Heart left ventricle (tissue), 16 donors: ENCODE results near the gene ITPR2. TPM values are rescaled to one million over a fixed set of nuclear protein-coding genes. Genes with fewer than 3 reads are reported as not detected.

Experiments
- ATAC-seq, 4 donors: fragments of 200-7000 bp; cut with Tn5 transposase; one replicate each; pipeline ENCODE4 v1.9.1; 2020 to 2022; ENCODE audit warnings: moderate library complexity in 4 of 4, mild to moderate bottlenecking in 3 of 4, moderate number of reproducible peaks in 1 of 4
- DNase-seq, 5 donors: peaks; one replicate each; pipeline ENCODE4 v3.0.0-alpha.2; 2020
- H3K27ac ChIP-seq, 12 donors: fragments of 200-600 bp; sonication (generic) in 4 of 12; one replicate each; pipeline versions ENCODE4 v1.5.0 to v1.8.0; 2016 to 2022; ENCODE audit warnings: mild to moderate bottlenecking in 2 of 12
- H3K27me3 ChIP-seq, 9 donors: fragments of 200-600 bp; sonication (generic) in 2 of 9; one replicate each; pipeline versions ENCODE4 v1.5.1 to v1.8.0; 2016 to 2022; ENCODE audit warnings: mild to moderate bottlenecking in 3 of 9
- H3K36me3 ChIP-seq, 9 donors: fragments of 200-600 bp; sonication (generic) in 2 of 9; one replicate each; pipeline versions ENCODE4 v1.5.0 to v1.8.0; 2018 to 2022; ENCODE audit warnings: mild to moderate bottlenecking in 2 of 9
- H3K4me1 ChIP-seq, 12 donors: fragments of 200-600 bp; sonication (generic) in 4 of 12; one replicate each; pipeline versions ENCODE4 v1.5.0 to v1.8.0; 2016 to 2022; ENCODE audit warnings: mild to moderate bottlenecking in 3 of 12
- H3K4me3 ChIP-seq, 12 donors: fragments of 200-600 bp; sonication (generic) in 4 of 12; one replicate each; pipeline versions ENCODE4 v1.5.0 to v1.8.0; 2017 to 2022; ENCODE audit warnings: mild to moderate bottlenecking in 9 of 12, moderate library complexity in 4 of 12
- H3K9me3 ChIP-seq, 12 donors: fragments of 200-600 bp; sonication (generic) in 4 of 12; one replicate each; pipeline versions ENCODE4 v1.5.0 to v1.8.0; 2016 to 2022; ENCODE audit warnings: mild to moderate bottlenecking in 1 of 12
- POLR2A ChIP-seq, 2 donors: fragments of 450-650 bp; IDR thresholded peaks; one replicate each; pipeline ENCODE4 v1.6.1; 2017; ENCODE audit warnings: antibody characterized with exemption in 2 of 2, mild to moderate bottlenecking in 2 of 2, moderate library complexity in 2 of 2
- WGBS, 4 donors: extraction: QIAGEN DNeasy Blood & Tissue Kit in 2 of 4; methylation state at CpG; one replicate each; pipeline versions ENCODE4 v1.1.5 to v1.1.7; 2013 to 2018; 5-methylcytosine and 5-hydroxymethylcytosine counted together
- intact Hi-C, 10 donors: fragments of 100-400 bp; cut with DNase I; formaldehyde crosslinking; loops; one replicate each; pipeline versions ENCODE4 v1.11.1 to v1.14.2; 2022
- polyA plus RNA-seq, 2 donors: library from polyadenylated mRNA; stranded (reverse); fragments of 200-250 nt; gene quantifications; one replicate each; pipeline ENCODE4 v1.2.3, GENCODE V29; 2013
- total RNA-seq, 9 donors: library from RNA; depleted of rRNA in 2 of 9; stranded (reverse); fragments of >200 nt in 2 of 9; fragmentation: NEBNext Ultra II Directional in 3 of 9; extraction: Animal tissue kit (Norgen Biotek cat#: 25700) in 3 of 9; gene quantifications; one replicate each; pipeline versions ENCODE4 v1.1.0 to v1.2.4, GENCODE V29; 2016 to 2023
- TF ChIP-seq, protein P1 (sequence below), 12 donors: fragments of 200-600 bp; sonication (generic) in 4 of 12; IDR thresholded peaks; one replicate each; pipeline versions ENCODE4 v1.5.0 to v1.8.0; 2018 to 2022; ENCODE audit warnings: antibody characterized with exemption in 12 of 12, mild to moderate bottlenecking in 5 of 12
- donor health status: ischemic (EF 13 %, LVEDD 7.1; RV severe dilation, severe dysfunction).
- donor health status: healthy with polysubstance abuse.
- donor health status: DM: no; HTN: yes; CAD: no.
- donor health status: DM: no; HTN: no; CAD: no.
- donor health status: ischemic (EF 25% LVEDD 6.9; RV normal size, moderate dysfunction).
- donor health status: ischemic (EF 25% LVEDD 5.7; RV mildly dilated, moderate dysfunction).
- donor health status: healthy.
- donor health status: DM: yes; HTN: yes; CAD: no.
- donor health status: ischemic (EF 35%, LVEDD 5.7; RV mildly dilated, moderate dysfunction).
- donor health status: nonischemic (EF 11% LVEDD 7.7; RV severe dilation, severe dysfunction).
- donor health status: DM: yes; HTN: yes; CAD: no.
- donor health status: PGD.
- donor health status: ischemic (EF 29% LVEDD 5.4; RV normal size, mild dysfunction).
- donor health status: nonischemic (EF 23%, LVEDD 6.1; RV moderate dilation, normal function).

Gene ITPR2
- total and polyA plus RNA-seq, 11 donors = 3.4 to 45.6 (median 11.8) TPM

DNA sequence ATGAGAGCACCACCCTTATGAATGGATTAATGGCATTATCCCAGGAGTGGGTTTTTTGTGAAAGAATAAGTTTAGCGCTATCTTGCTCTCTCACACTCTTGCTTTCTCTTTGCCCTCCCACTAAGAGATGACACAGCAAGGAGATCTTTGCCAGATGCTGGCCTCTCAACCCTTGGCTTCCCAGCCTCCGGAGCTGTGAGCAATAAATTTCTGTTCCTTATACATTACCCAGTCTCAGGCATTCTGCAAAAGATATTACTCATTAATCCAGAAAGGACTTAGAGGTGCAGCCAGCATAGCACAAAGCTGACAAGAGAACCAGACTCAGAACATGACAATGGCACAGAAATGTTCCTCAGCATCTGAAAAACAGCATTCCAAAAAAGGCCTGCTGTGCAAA, 190.6 kb downstream of the ITPR2 start:
- WGBS, 4 donors = 81 to 90% (median 87%) methylated on average over 2 of the region's 2 CpGs
- Histone ChIP-seq H3K27me3 (no peaks in the 10 kb centered on the region), H3K4me1 (no peaks in the 10 kb centered on the region), H3K4me3 (no peak overlapping the region), H3K36me3 (peaks cover 0 to 8% (median 0%) of the 10 kb centered on the region in 9 donors), H3K9me3 (no peaks in the 10 kb centered on the region), H3K27ac (peak overlapping the region in 1 of 12 donors; percentile 40)
- DNase-seq (no peak), ATAC-seq (no peak)
- TF ChIP-seq, protein P1, sequence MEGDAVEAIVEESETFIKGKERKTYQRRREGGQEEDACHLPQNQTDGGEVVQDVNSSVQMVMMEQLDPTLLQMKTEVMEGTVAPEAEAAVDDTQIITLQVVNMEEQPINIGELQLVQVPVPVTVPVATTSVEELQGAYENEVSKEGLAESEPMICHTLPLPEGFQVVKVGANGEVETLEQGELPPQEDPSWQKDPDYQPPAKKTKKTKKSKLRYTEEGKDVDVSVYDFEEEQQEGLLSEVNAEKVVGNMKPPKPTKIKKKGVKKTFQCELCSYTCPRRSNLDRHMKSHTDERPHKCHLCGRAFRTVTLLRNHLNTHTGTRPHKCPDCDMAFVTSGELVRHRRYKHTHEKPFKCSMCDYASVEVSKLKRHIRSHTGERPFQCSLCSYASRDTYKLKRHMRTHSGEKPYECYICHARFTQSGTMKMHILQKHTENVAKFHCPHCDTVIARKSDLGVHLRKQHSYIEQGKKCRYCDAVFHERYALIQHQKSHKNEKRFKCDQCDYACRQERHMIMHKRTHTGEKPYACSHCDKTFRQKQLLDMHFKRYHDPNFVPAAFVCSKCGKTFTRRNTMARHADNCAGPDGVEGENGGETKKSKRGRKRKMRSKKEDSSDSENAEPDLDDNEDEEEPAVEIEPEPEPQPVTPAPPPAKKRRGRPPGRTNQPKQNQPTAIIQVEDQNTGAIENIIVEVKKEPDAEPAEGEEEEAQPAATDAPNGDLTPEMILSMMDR (IDR thresholded peaks at IDR 0.05) = no peak
- no peak for TF ChIP-seq POLR2A (IDR thresholded peaks at IDR 0.05)
- intact Hi-C loops = no loop called here

DNA sequence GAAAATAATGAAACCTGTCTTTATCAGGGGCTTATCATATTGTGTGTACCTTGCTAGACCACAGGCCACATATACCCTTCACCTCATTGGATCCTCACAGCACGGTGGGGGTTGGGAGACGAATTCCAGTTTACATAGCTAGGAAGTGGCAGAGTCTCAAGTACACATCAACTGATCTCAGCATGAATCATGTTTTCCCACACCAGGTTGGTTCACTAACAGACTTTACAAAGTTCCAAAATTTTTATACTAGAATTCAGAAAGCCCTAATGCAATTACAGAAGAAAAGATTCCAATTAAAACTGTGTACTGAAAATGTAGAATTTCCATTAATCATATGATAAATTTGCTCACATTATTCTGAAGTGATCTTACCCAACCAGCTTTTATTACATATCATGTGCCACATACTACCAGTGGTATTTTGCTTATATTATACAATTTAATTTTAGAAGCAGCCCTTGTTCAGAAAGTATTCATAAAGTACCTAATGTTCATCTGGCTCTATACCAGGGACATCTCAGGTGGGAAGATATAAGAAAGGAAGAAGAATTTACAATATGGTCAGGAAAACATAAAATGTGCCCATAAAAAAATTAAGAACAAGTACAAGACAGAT, 196.2 kb downstream of the ITPR2 start:
- no peak overlapping the region for H3K4me3 ChIP-seq
- intact Hi-C loops = no loop called here
- H3K27ac ChIP-seq = peak overlapping the region in 1 of 12 donors; percentile 7
- TF ChIP-seq, protein P1 (IDR thresholded peaks at IDR 0.05) = no peak
- TF ChIP-seq POLR2A (IDR thresholded peaks at IDR 0.05) = no peak
- H3K9me3 ChIP-seq = no peaks in the 10 kb centered on the region
- DNase-seq (no peak), ATAC-seq (no peak)
- H3K27me3 ChIP-seq = no peaks in the 10 kb centered on the region
- H3K36me3 ChIP-seq = peaks cover 0 to 22% (median 0%) of the 10 kb centered on the region in 9 donors
- WGBS, 4 donors = 88 to 92% (median 91%) methylated on average over 2 of the region's 2 CpGs
- H3K4me1 ChIP-seq = no peaks in the 10 kb centered on the region

DNA sequence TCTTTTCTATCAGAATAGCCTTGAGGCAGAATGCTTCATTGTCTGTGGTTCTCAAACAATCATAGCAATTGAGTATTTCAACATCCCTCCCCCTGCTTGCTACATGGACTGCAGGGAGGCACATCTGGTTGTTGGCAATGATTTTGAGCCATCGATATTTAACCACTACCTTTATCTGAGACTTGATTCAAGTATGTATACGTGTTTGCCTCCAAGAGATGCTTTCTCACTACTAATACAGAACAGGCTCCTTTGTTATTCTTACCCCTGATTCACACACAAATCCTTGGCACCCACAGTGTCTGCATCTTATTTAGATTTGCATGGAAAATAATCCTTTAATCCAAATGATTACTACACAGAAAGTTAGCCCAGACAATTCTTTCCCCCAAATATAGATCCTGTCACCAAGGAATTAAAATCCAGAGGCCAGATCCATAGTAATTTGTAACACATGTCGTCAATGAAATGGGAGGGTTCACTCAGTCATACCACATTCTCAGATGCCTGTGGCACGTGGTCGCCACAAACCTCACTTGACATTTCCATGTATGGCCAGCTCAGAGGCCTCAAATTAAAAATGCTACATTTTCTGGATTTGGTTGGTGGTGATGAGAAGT, 199.3 kb downstream of the ITPR2 start:
- H3K27ac ChIP-seq = peak overlapping the region in 1 of 12 donors; percentile 32
- ATAC-seq (no peak), DNase-seq (no peak)
- intact Hi-C loops = no loop called here
- H3K9me3 ChIP-seq = no peaks in the 10 kb centered on the region
- H3K4me3 ChIP-seq = no peak overlapping the region
- peaks cover 0 to 24% (median 0%) of the 10 kb centered on the region in 9 donors for H3K36me3 ChIP-seq
- 83 to 90% (median 87%) methylated on average over 5 of the region's 5 CpGs for WGBS, 4 donors
- H3K4me1 ChIP-seq = peaks cover 0 to 12% (median 0%) of the 10 kb centered on the region in 12 donors
- no peaks in the 10 kb centered on the region for H3K27me3 ChIP-seq
- TF ChIP-seq, protein P1 (IDR thresholded peaks at IDR 0.05) = no peak
- no peak for TF ChIP-seq POLR2A (IDR thresholded peaks at IDR 0.05)

DNA sequence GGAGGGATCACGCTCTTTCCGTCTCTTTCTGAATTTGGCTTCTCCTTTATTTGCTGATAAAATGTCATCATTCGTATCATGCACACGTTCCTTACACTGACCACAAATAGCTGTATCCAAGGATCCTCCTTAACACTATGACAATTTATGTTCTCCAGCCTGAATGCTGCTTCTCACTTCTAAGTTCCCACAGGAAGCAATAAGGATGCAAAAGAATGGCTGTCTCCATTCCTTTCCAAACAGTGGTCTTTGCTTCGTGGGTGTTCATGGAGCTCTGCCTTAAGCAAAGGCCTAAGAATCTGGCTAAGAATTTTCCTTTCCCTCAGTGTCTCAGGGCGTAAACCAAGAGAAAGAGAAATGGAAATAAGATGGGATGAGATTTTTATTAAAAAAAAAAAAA, 200.2 kb downstream of the ITPR2 start:
- Histone ChIP-seq H3K27ac (peak overlapping the region in 1 of 12 donors; percentile 32), H3K9me3 (no peaks in the 10 kb centered on the region), H3K4me1 (peaks cover 0 to 12% (median 0%) of the 10 kb centered on the region in 12 donors), H3K27me3 (no peaks in the 10 kb centered on the region), H3K36me3 (peaks cover 0 to 34% (median 4%) of the 10 kb centered on the region in 9 donors), H3K4me3 (no peak overlapping the region)
- DNase-seq (no peak), ATAC-seq (no peak)
- intact Hi-C loops = no loop called here
- no peak for TF ChIP-seq POLR2A (IDR thresholded peaks at IDR 0.05)
- TF ChIP-seq, protein P1 (IDR thresholded peaks at IDR 0.05) = no peak
- WGBS, 4 donors = 85 to 91% (median 88%) methylated on average over 6 of the region's 6 CpGs
